Smooth muscle cell (in vitro differentiated cells): Measurements from ENCODE around the gene SUPT3H. TPM values are rescaled to one million over a fixed set of nuclear protein-coding genes. Genes with fewer than 3 reads are reported as not detected.
A peak's percentile ranks its signal among the peaks of the same experiment; 100 is the strongest.

Source experiments
- DNase-seq: peaks from one replicate; lab custom pipeline; 2025; ENCODE audit not compliant: unreplicated experiment; lab: John Stamatoyannopoulos, UW
- H2AFZ ChIP-seq: fragments of 200-600 bp; sonication (generic); 2 replicates; pipeline ENCODE4 v1.6.0; 2016; ENCODE audit warnings: antibody characterized with exemption, low read depth, mild to moderate bottlenecking
- H3F3A ChIP-seq: fragments of 200-600 bp; sonication (generic); 2 replicates; pipeline ENCODE4 v1.6.0; 2017; ENCODE audit warnings: antibody characterized with exemption, low read depth
- H3K27ac ChIP-seq: fragments of 200-600 bp; sonication (generic); 2 replicates; pipeline ENCODE4 v1.5.1; 2016; ENCODE audit warnings: low read depth, mild to moderate bottlenecking
- H3K27me3 ChIP-seq: fragments of 200-600 bp; sonication (generic); 2 replicates; pipeline ENCODE4 v1.6.1; 2016; ENCODE audit warnings: low read depth, mild to moderate bottlenecking
- H3K36me3 ChIP-seq: fragments of 200-600 bp; sonication (generic); 2 replicates; pipeline ENCODE4 v1.5.1; 2016; ENCODE audit warnings: low read depth
- H3K4me1 ChIP-seq: fragments of 200-600 bp; sonication (generic); 2 replicates; pipeline ENCODE4 v1.5.1; 2016; ENCODE audit warnings: low read depth
- H3K4me2 ChIP-seq: fragments of 200-600 bp; sonication (generic); 2 replicates; pipeline ENCODE4 v1.6.0; 2016; ENCODE audit warnings: mild to moderate bottlenecking
- H3K4me3 ChIP-seq: fragments of 200-600 bp; sonication (generic); 2 replicates; pipeline ENCODE4 v1.5.1; 2016; ENCODE audit warnings: mild to moderate bottlenecking
- H3K79me2 ChIP-seq: fragments of 200-600 bp; sonication (generic); 2 replicates; pipeline ENCODE4 v1.6.0; 2016; ENCODE audit warnings: low read depth, mild to moderate bottlenecking
- H3K9ac ChIP-seq: fragments of 200-600 bp; sonication (generic); 2 replicates; pipeline ENCODE4 v1.6.0; 2016; ENCODE audit warnings: low read depth
- H3K9me3 ChIP-seq: fragments of 200-600 bp; sonication (generic); replicated peaks from 2 replicates; pipeline ENCODE4 v1.5.1; 2016; ENCODE audit warnings: low read depth
- H4K20me1 ChIP-seq: fragments of 200-600 bp; sonication (generic); 2 replicates; pipeline ENCODE4 v1.6.0; 2016; ENCODE audit warnings: low read depth
- WGBS: methylation state at CpG from one replicate; pipeline ENCODE4 v1.1.7; 2016; ENCODE audit warnings: low lambda C conversion rate; 5-methylcytosine and 5-hydroxymethylcytosine counted together
- polyA plus RNA-seq: library from polyadenylated mRNA; unstranded; fragments of >200 nt; fragmentation: Nextera tagmentation; extraction: Ambion mirVana; gene quantifications from 2 replicates; pipeline ENCODE4 v1.2.1, GENCODE V29; 2016
- total RNA-seq: library from RNA; depleted of rRNA; stranded (reverse); fragments of >200 nt; gene quantifications from 2 replicates; pipeline ENCODE4 v1.2.3, GENCODE V29; 2014
- TF ChIP-seq, protein P1 (sequence below): fragments of 200-600 bp; sonication (generic); IDR thresholded peaks from 2 replicates; pipeline ENCODE4 v1.5.1; 2017; ENCODE audit warnings: borderline replicate concordance, mild to moderate bottlenecking, antibody characterized with exemption; ENCODE audit not compliant: insufficient read depth, poor library complexity, severe bottlenecking

Gene SUPT3H
- total and polyA plus RNA-seq, 2 experiments from 2014 or later, result 19.4 to 22.9 TPM

- H2AFZ ChIP-seq, result peak overlapping the region; percentile 46
- H3K36me3 ChIP-seq, result no peaks in the 10 kb centered on the region
- peaks cover 6% of the 10 kb centered on the region for H4K20me1 ChIP-seq
- no peaks in the 10 kb centered on the region for H3K9me3 ChIP-seq
- peak overlapping the region; percentile 39 for H3K9ac ChIP-seq
- no peak overlapping the region for H3K27ac ChIP-seq
- DNase-seq, result no peak
- H3K4me1 ChIP-seq, result peaks cover 20% of the 10 kb centered on the region
- H3K79me2 ChIP-seq, result peaks cover 73% of the 10 kb centered on the region
- peak overlapping the region; percentile 89 for H3K4me2 ChIP-seq
- no peaks in the 10 kb centered on the region for H3K27me3 ChIP-seq
- whole genome bisulfite sequencing, result 7% methylated on average over 34 of the region's 38 CpGs
- H3F3A ChIP-seq, result no peaks in the 10 kb centered on the region
- TF ChIP-seq, protein P1, sequence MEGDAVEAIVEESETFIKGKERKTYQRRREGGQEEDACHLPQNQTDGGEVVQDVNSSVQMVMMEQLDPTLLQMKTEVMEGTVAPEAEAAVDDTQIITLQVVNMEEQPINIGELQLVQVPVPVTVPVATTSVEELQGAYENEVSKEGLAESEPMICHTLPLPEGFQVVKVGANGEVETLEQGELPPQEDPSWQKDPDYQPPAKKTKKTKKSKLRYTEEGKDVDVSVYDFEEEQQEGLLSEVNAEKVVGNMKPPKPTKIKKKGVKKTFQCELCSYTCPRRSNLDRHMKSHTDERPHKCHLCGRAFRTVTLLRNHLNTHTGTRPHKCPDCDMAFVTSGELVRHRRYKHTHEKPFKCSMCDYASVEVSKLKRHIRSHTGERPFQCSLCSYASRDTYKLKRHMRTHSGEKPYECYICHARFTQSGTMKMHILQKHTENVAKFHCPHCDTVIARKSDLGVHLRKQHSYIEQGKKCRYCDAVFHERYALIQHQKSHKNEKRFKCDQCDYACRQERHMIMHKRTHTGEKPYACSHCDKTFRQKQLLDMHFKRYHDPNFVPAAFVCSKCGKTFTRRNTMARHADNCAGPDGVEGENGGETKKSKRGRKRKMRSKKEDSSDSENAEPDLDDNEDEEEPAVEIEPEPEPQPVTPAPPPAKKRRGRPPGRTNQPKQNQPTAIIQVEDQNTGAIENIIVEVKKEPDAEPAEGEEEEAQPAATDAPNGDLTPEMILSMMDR, result no peak
- H3K4me3 ChIP-seq, result peak overlapping the region; percentile 65
Observed at GRCh38 chr6:45423824-45424450, 46.2 kb upstream of the SUPT3H start.

DNA sequence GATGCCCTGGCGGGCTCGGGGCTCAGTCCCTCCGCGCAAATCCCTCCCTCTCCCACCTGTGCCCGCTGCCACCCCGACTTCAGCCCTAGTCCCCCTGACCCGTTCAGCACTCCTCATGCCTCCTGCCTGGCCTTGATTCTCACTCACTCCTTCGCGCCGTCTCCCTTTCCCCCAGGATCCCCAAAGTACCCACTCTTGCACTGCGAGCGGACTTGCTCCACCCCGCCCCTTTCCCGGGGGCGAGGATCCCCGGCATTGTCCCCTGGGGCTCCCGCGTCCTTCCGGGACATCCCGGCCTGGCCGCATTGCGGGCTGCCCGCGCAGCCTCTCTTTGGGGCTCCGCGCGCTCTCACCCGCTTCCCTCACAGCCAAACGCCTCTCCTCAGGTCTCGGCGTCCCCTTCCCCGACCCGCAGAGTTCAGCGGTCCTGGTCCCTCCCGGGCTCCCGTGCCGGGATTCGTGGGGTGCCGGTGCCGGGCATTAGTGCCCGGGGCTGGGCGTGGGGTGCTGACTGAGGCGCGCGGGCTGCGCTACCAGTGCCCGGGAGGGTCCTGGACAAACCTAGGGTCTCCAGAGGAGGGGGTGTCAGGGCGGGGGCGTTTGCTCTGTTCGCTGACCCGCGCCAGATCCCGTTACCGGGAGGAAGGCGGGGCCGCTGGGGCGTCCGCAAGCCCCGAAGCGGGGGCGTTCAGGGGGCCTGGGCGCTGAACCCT is 45.5 kb upstream of the SUPT3H start:
- TF ChIP-seq, protein P1, result no peak
- no peak for DNase-seq
- H3K4me1 ChIP-seq, result peaks cover 20% of the 10 kb centered on the region

DNA sequence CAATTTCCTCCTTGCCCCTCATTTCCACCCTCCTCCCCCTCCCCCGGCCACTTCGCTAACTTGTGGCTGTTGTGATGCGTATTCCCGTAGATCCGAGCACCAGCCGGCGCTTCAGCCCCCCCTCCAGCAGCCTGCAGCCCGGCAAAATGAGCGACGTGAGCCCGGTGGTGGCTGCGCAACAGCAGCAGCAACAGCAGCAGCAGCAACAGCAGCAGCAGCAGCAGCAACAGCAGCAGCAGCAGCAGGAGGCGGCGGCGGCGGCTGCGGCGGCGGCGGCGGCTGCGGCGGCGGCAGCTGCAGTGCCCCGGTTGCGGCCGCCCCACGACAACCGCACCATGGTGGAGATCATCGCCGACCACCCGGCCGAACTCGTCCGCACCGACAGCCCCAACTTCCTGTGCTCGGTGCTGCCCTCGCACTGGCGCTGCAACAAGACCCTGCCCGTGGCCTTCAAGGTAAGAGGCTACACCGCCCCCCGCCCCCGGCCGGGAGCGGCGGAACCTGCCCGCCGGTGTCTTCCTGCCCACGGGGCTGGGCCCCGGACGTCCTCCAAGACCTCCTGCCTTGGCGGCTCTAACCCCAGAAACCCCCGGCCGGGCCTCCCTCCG is 44.9 kb upstream of the SUPT3H start:
- TF ChIP-seq, protein P1, result no peak
- WGBS, result under 1% methylated on average over 26 of the region's 55 CpGs
- Histone ChIP-seq H2AFZ (peak overlapping the region; percentile 78), H3K9ac (peak overlapping the region; percentile 39), H3K4me1 (peaks cover 20% of the 10 kb centered on the region), H3F3A (peaks cover 2% of the 10 kb centered on the region), H4K20me1 (peaks cover 6% of the 10 kb centered on the region), H3K4me2 (peak overlapping the region; percentile 89), H3K79me2 (peaks cover 67% of the 10 kb centered on the region), H3K27me3 (no peaks in the 10 kb centered on the region), H3K9me3 (no peaks in the 10 kb centered on the region), H3K27ac (no peak overlapping the region), H3K36me3 (no peaks in the 10 kb centered on the region), H3K4me3 (peak overlapping the region; percentile 65)
- DNase-seq, result no peak

More for the DNA sequence above, 45.5 kb upstream of the SUPT3H start:
- H3F3A ChIP-seq, result no peaks in the 10 kb centered on the region
- H3K9ac ChIP-seq, result peak overlapping the region; percentile 39
- peaks cover 74% of the 10 kb centered on the region for H3K79me2 ChIP-seq
- no peak overlapping the region for H3K27ac ChIP-seq
- no peaks in the 10 kb centered on the region for H3K36me3 ChIP-seq
- H4K20me1 ChIP-seq, result peaks cover 6% of the 10 kb centered on the region
- H3K4me3 ChIP-seq, result peak overlapping the region; percentile 65
- H2AFZ ChIP-seq, result peak overlapping the region; percentile 46
- H3K4me2 ChIP-seq, result peak overlapping the region; percentile 89
- WGBS, result under 1% methylated on average over 47 of the region's 62 CpGs
- H3K9me3 ChIP-seq, result no peaks in the 10 kb centered on the region
- no peaks in the 10 kb centered on the region for H3K27me3 ChIP-seq
